ENCODE data around the gene CBFA2T3.
"Not testable (repeated sequence)": the region's sequence is repeated elsewhere in the genome, so short reads cannot be mapped to it uniquely, and the experiment has no call there.

CBFA2T3 gene

GRCh38 chr16:88906020-88906419 is 71.0 kb downstream of the CBFA2T3 start:
- Mint-ChIP-seq H3K36me3 (no peaks in the 10 kb centered on the region), H3K4me3 (no peak overlapping the region), H3K27ac (no peak overlapping the region), H3K4me1 (ENCODE audit: low read depth) (no peaks in the 10 kb centered on the region), H3K27me3 (no peaks in the 10 kb centered on the region), H3K9me3 (ENCODE audit: low read depth) (no peaks in the 10 kb centered on the region)

GRCh38 chr16:88905563-88905962 is 71.4 kb downstream of the CBFA2T3 start:
- Mint-ChIP-seq H3K4me3 (no peak overlapping the region), H3K27ac (no peak overlapping the region), H3K36me3 (no peaks in the 10 kb centered on the region), H3K4me1 (ENCODE audit: low read depth) (no peaks in the 10 kb centered on the region), H3K27me3 (no peaks in the 10 kb centered on the region), H3K9me3 (ENCODE audit: low read depth) (no peaks in the 10 kb centered on the region)

- Mint-ChIP-seq H3K9me3 (ENCODE audit: low read depth) (no peaks in the 10 kb centered on the region), H3K4me1 (ENCODE audit: low read depth) (no peaks in the 10 kb centered on the region), H3K4me3 (no peak overlapping the region), H3K27ac (no peak overlapping the region), H3K27me3 (no peaks in the 10 kb centered on the region), H3K36me3 (no peaks in the 10 kb centered on the region)
Measured at GRCh38 chr16:88904676-88905365, 72.2 kb downstream of the CBFA2T3 start.

- H3K36me3 Mint-ChIP-seq, result no peaks in the 10 kb centered on the region
- H3K4me1 Mint-ChIP-seq (ENCODE audit: low read depth), result no peaks in the 10 kb centered on the region
- H3K27ac Mint-ChIP-seq, result no peak overlapping the region
Measured at GRCh38 chr16:88903267-88903666, 73.7 kb downstream of the CBFA2T3 start.

GRCh38 chr16:88902744-88903143 is 74.3 kb downstream of the CBFA2T3 start:
- no peaks in the 10 kb centered on the region for H3K27me3 Mint-ChIP-seq
- H3K27ac Mint-ChIP-seq, result no peak overlapping the region
- no peaks in the 10 kb centered on the region for H3K36me3 Mint-ChIP-seq
- H3K4me3 Mint-ChIP-seq, result no peak overlapping the region
- H3K4me1 Mint-ChIP-seq (ENCODE audit: low read depth), result no peaks in the 10 kb centered on the region
- no peaks in the 10 kb centered on the region for H3K9me3 Mint-ChIP-seq (ENCODE audit: low read depth)

More at GRCh38 chr16:88903267-88903666, 73.7 kb downstream of the CBFA2T3 start:
- H3K4me3 Mint-ChIP-seq, result no peak overlapping the region
- no peaks in the 10 kb centered on the region for H3K27me3 Mint-ChIP-seq
- H3K9me3 Mint-ChIP-seq (ENCODE audit: low read depth), result no peaks in the 10 kb centered on the region

- Mint-ChIP-seq H3K9me3 (ENCODE audit: low read depth) (no peaks in the 10 kb centered on the region), H3K4me3 (no peak overlapping the region), H3K4me1 (ENCODE audit: low read depth) (no peaks in the 10 kb centered on the region), H3K36me3 (no peaks in the 10 kb centered on the region), H3K27me3 (no peaks in the 10 kb centered on the region), H3K27ac (no peak overlapping the region)
Measured at GRCh38 chr16:88901718-88902337, 75.2 kb downstream of the CBFA2T3 start.

- no peaks in the 10 kb centered on the region for H3K36me3 Mint-ChIP-seq
Measured at GRCh38 chr16:88900662-88901052, 76.3 kb downstream of the CBFA2T3 start.

GRCh38 chr16:88899901-88900661 is 76.9 kb downstream of the CBFA2T3 start:
- Mint-ChIP-seq H3K9me3 (ENCODE audit: low read depth) (no peaks in the 10 kb centered on the region), H3K36me3 (no peaks in the 10 kb centered on the region), H3K4me1 (ENCODE audit: low read depth) (no peaks in the 10 kb centered on the region), H3K4me3 (no peak overlapping the region), H3K27ac (no peak overlapping the region), H3K27me3 (no peaks in the 10 kb centered on the region)

More at GRCh38 chr16:88900662-88901052, 76.3 kb downstream of the CBFA2T3 start:
- H3K4me3 Mint-ChIP-seq, result no peak overlapping the region
- H3K27ac Mint-ChIP-seq, result no peak overlapping the region
- H3K27me3 Mint-ChIP-seq, result no peaks in the 10 kb centered on the region
- no peaks in the 10 kb centered on the region for H3K4me1 Mint-ChIP-seq (ENCODE audit: low read depth)
- no peaks in the 10 kb centered on the region for H3K9me3 Mint-ChIP-seq (ENCODE audit: low read depth)

- Mint-ChIP-seq H3K4me3 (no peak overlapping the region), H3K9me3 (ENCODE audit: low read depth) (no peaks in the 10 kb centered on the region), H3K27me3 (no peaks in the 10 kb centered on the region), H3K4me1 (ENCODE audit: low read depth) (no peaks in the 10 kb centered on the region), H3K27ac (no peak overlapping the region), H3K36me3 (no peaks in the 10 kb centered on the region)
Measured at GRCh38 chr16:88897696-88898425, 79.1 kb downstream of the CBFA2T3 start.

- no peaks in the 10 kb centered on the region for H3K27me3 Mint-ChIP-seq
- no peaks in the 10 kb centered on the region for H3K9me3 Mint-ChIP-seq (ENCODE audit: low read depth)
- H3K27ac Mint-ChIP-seq, result no peak overlapping the region
- no peaks in the 10 kb centered on the region for H3K4me1 Mint-ChIP-seq (ENCODE audit: low read depth)
- no peaks in the 10 kb centered on the region for H3K36me3 Mint-ChIP-seq
- no peak overlapping the region for H3K4me3 Mint-ChIP-seq
Measured at GRCh38 chr16:88896238-88897070, 80.6 kb downstream of the CBFA2T3 start.

GRCh38 chr16:88895335-88895734 is 81.7 kb downstream of the CBFA2T3 start:
- Mint-ChIP-seq H3K36me3 (no peaks in the 10 kb centered on the region), H3K27ac (no peak overlapping the region), H3K4me3 (no peak overlapping the region), H3K4me1 (ENCODE audit: low read depth) (no peaks in the 10 kb centered on the region), H3K27me3 (no peaks in the 10 kb centered on the region), H3K9me3 (ENCODE audit: low read depth) (no peaks in the 10 kb centered on the region)

GRCh38 chr16:88894681-88895300 is 82.2 kb downstream of the CBFA2T3 start:
- Mint-ChIP-seq H3K4me1 (ENCODE audit: low read depth) (no peaks in the 10 kb centered on the region), H3K27ac (no peak overlapping the region), H3K27me3 (no peaks in the 10 kb centered on the region), H3K36me3 (no peaks in the 10 kb centered on the region), H3K4me3 (no peak overlapping the region), H3K9me3 (ENCODE audit: low read depth) (no peaks in the 10 kb centered on the region)

- not testable (repeated sequence) for H3K9me3 Mint-ChIP-seq (ENCODE audit: low read depth); H3K4me3 Mint-ChIP-seq; H3K4me1 Mint-ChIP-seq (ENCODE audit: low read depth)
Measured at GRCh38 chr16:88894266-88894665, 82.7 kb downstream of the CBFA2T3 start.

More at GRCh38 chr16:88894266-88894665, 82.7 kb downstream of the CBFA2T3 start:
- H3K27ac Mint-ChIP-seq, H3K27me3 Mint-ChIP-seq, H3K36me3 Mint-ChIP-seq: not testable (repeated sequence)
